Endodermal cell (in vitro differentiated cells): ENCODE data around the gene MGAT4A. TPM values are rescaled to one million over a fixed set of nuclear protein-coding genes. Genes with fewer than 3 reads are reported as not detected.

Source experiments
- DNase-seq: peaks from one replicate; pipeline ENCODE4 v3.0.0-alpha.2; 2017
- H3K27ac ChIP-seq: 2 replicates; pipeline ENCODE4 v1.5.1; 2013; ENCODE audit warnings: mild to moderate bottlenecking, low read depth, low read length, moderate library complexity
- H3K27me3 ChIP-seq: 2 replicates; pipeline ENCODE4 v1.6.1; 2013; ENCODE audit warnings: mild to moderate bottlenecking, low read length, moderate library complexity; ENCODE audit not compliant: insufficient read depth, control insufficient read depth, poor library complexity, severe bottlenecking
- H3K36me3 ChIP-seq: 2 replicates; pipeline ENCODE4 v1.7.0; 2013; ENCODE audit warnings: mild to moderate bottlenecking, low read length, moderate library complexity; ENCODE audit not compliant: control insufficient read depth, insufficient read depth
- H3K4me1 ChIP-seq: one replicate; pipeline ENCODE4 v1.7.0; 2013; ENCODE audit warnings: low read length; ENCODE audit not compliant: control insufficient read depth, insufficient read depth
- H3K4me3 ChIP-seq: 2 replicates; pipeline ENCODE4 v1.5.1; 2013; ENCODE audit warnings: mild to moderate bottlenecking, low read length, moderate library complexity
- H3K9ac ChIP-seq: 2 replicates; pipeline ENCODE4 v1.6.1; 2013; ENCODE audit warnings: mild to moderate bottlenecking, low read length, moderate library complexity; ENCODE audit not compliant: poor library complexity, severe bottlenecking; ENCODE audit errors: extremely low read depth
- H3K9me3 ChIP-seq: 2 replicates; pipeline ENCODE4 v1.6.1; 2013; ENCODE audit warnings: mild to moderate bottlenecking, low read length, moderate library complexity; ENCODE audit not compliant: control insufficient read depth
- H3K27ac Mint-ChIP-seq: 2 replicates; pipeline ENCODE4 v1.8.0; 2020; ENCODE audit warnings: mixed read lengths
- H3K27me3 Mint-ChIP-seq: 2 replicates; pipeline ENCODE4 v1.8.0; 2021; ENCODE audit warnings: mild to moderate bottlenecking, mixed read lengths; ENCODE audit not compliant: insufficient read depth
- H3K36me3 Mint-ChIP-seq: 2 replicates; pipeline ENCODE4 v1.8.0; 2020; ENCODE audit warnings: low read depth, mixed read lengths
- H3K4me1 Mint-ChIP-seq: 2 replicates; pipeline ENCODE4 v1.8.0; 2020; ENCODE audit warnings: mixed read lengths
- H3K4me3 Mint-ChIP-seq: 2 replicates; pipeline ENCODE4 v1.8.0; 2020; ENCODE audit warnings: mild to moderate bottlenecking, moderate library complexity, mixed read lengths
- H3K9me3 Mint-ChIP-seq: 2 replicates; pipeline ENCODE4 v1.8.0; 2020; ENCODE audit warnings: mild to moderate bottlenecking, mixed read lengths
- WGBS, 2 experiments: methylation state at CpG; one replicate each; pipeline versions ENCODE4 v1.1.5 to v1.1.7; 2013; ENCODE audit warnings: missing lambda C conversion rate in 2 of 2, mixed read lengths in 1 of 2; ENCODE audit not compliant: insufficient coverage in 1 of 2, insufficient read length in 1 of 2; 5-methylcytosine and 5-hydroxymethylcytosine counted together
- total RNA-seq, 2 donors: library from RNA; stranded (reverse); fragmentation: NEBNext Ultra II Directional in 1 of 2; extraction: Animal tissue kit (Norgen Biotek cat#: 25700) in 1 of 2; gene quantifications; 2 replicates in 1 of 2; 3 replicates in 1 of 2; pipeline ENCODE4 v1.2.1, GENCODE V29; 2021
- TF ChIP-seq, protein P1 (sequence below): fragments of 200-600 bp; sonication (generic); conservative IDR thresholded peaks from 2 replicates; pipeline ENCODE4 v1.5.0; 2021; ENCODE audit warnings: antibody characterized with exemption, mild to moderate bottlenecking

Gene MGAT4A
- total RNA-seq, 2 donors from 2014 or later: 8.2 to 11.1 TPM

- TF ChIP-seq, protein P1, sequence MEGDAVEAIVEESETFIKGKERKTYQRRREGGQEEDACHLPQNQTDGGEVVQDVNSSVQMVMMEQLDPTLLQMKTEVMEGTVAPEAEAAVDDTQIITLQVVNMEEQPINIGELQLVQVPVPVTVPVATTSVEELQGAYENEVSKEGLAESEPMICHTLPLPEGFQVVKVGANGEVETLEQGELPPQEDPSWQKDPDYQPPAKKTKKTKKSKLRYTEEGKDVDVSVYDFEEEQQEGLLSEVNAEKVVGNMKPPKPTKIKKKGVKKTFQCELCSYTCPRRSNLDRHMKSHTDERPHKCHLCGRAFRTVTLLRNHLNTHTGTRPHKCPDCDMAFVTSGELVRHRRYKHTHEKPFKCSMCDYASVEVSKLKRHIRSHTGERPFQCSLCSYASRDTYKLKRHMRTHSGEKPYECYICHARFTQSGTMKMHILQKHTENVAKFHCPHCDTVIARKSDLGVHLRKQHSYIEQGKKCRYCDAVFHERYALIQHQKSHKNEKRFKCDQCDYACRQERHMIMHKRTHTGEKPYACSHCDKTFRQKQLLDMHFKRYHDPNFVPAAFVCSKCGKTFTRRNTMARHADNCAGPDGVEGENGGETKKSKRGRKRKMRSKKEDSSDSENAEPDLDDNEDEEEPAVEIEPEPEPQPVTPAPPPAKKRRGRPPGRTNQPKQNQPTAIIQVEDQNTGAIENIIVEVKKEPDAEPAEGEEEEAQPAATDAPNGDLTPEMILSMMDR: no peak
- Mint-ChIP-seq H3K36me3 (peaks cover 80% of the 10 kb centered on the region), H3K4me1 (no peaks in the 10 kb centered on the region), H3K27me3 (no peaks in the 10 kb centered on the region), H3K27ac (no peak overlapping the region), H3K9me3 (no peaks in the 10 kb centered on the region), H3K4me3 (no peak overlapping the region)
- Histone ChIP-seq H3K27ac (no peak overlapping the region), H3K4me1 (no peaks in the 10 kb centered on the region), H3K27me3 (no peaks in the 10 kb centered on the region), H3K9ac (no peak overlapping the region), H3K9me3 (no peaks in the 10 kb centered on the region), H3K36me3 (peaks cover 98% of the 10 kb centered on the region), H3K4me3 (no peak overlapping the region)
- no peak for DNase-seq
- 95 to 97% methylated on average over 11 to 13 of the region's 13 CpGs for WGBS, 2 experiments
These were observed 159.7 kb downstream of the MGAT4A start for GRCh38 chr2:98571121-98571701.

GRCh38 chr2:98570356-98570755 lies 160.6 kb downstream of the MGAT4A start:
- WGBS, 2 experiments: 92 to 94% methylated on average over 2 to 5 of the region's 5 CpGs
- H3K36me3 Mint-ChIP-seq: peaks cover 80% of the 10 kb centered on the region
- Histone ChIP-seq H3K9me3 (no peaks in the 10 kb centered on the region), H3K27ac (no peak overlapping the region), H3K4me3 (no peak overlapping the region), H3K9ac (no peak overlapping the region), H3K36me3 (peaks cover 98% of the 10 kb centered on the region), H3K27me3 (no peaks in the 10 kb centered on the region), H3K4me1 (no peaks in the 10 kb centered on the region)
- no peak overlapping the region for H3K27ac Mint-ChIP-seq
- no peak for DNase-seq
- H3K9me3 Mint-ChIP-seq: no peaks in the 10 kb centered on the region
- H3K27me3 Mint-ChIP-seq: no peaks in the 10 kb centered on the region
- TF ChIP-seq, protein P1: no peak
- H3K4me1 Mint-ChIP-seq: no peaks in the 10 kb centered on the region
- H3K4me3 Mint-ChIP-seq: no peak overlapping the region

- Mint-ChIP-seq H3K27ac (peak overlapping the region; percentile 72), H3K4me1 (no peaks in the 10 kb centered on the region), H3K36me3 (peaks cover 80% of the 10 kb centered on the region), H3K27me3 (no peaks in the 10 kb centered on the region), H3K9me3 (no peaks in the 10 kb centered on the region), H3K4me3 (no peak overlapping the region)
- peaks cover 98% of the 10 kb centered on the region for H3K36me3 ChIP-seq
- TF ChIP-seq, protein P1: no peak
- H3K4me1 ChIP-seq: no peaks in the 10 kb centered on the region
- DNase-seq: no peak
- 94 to 98% methylated on average over 10 to 13 of the region's 13 CpGs for WGBS, 2 experiments
- no peak overlapping the region for H3K4me3 ChIP-seq
- no peak overlapping the region for H3K27ac ChIP-seq
- no peaks in the 10 kb centered on the region for H3K27me3 ChIP-seq
- H3K9me3 ChIP-seq: no peaks in the 10 kb centered on the region
- H3K9ac ChIP-seq: no peak overlapping the region
These were observed 161.0 kb downstream of the MGAT4A start for GRCh38 chr2:98569915-98570314.
